ENCODE data around the gene EFNA5.
"Not testable (repeated sequence)": the region's sequence is repeated elsewhere in the genome, so short reads cannot be mapped to it uniquely, and the experiment has no call there.

The EFNA5 gene

GRCh38 chr5:107433646-107434045, 237.1 kb downstream of the EFNA5 start:
- H3K4me1 ChIP-seq (ENCODE audit: control insufficient read depth, insufficient read depth, low read length, unreplicated experiment): peaks cover 25% of the 10 kb centered on the region
- H3K27me3 ChIP-seq (ENCODE audit: insufficient read depth, low read length); H3K4me3 ChIP-seq (ENCODE audit: low read depth, low read length); H3K36me3 ChIP-seq (ENCODE audit: insufficient read depth, low read length); H2AFZ ChIP-seq (ENCODE audit: low read length, unreplicated experiment); H3K27ac ChIP-seq (ENCODE audit: low read depth, low read length): not testable (repeated sequence)
- H3K79me2 ChIP-seq (ENCODE audit: control insufficient read depth, insufficient read depth, low read length, unreplicated experiment): peaks cover 18% of the 10 kb centered on the region

- Histone ChIP-seq H3K4me3 (ENCODE audit: low read depth, low read length) (peak overlapping the region; percentile 25), H3K79me2 (ENCODE audit: control insufficient read depth, insufficient read depth, low read length, unreplicated experiment) (peaks cover 30% of the 10 kb centered on the region), H3K27ac (ENCODE audit: low read depth, low read length) (peak overlapping the region; percentile 33), H3K36me3 (ENCODE audit: insufficient read depth, low read length) (no peaks in the 10 kb centered on the region), H3K4me1 (ENCODE audit: control insufficient read depth, insufficient read depth, low read length, unreplicated experiment) (peaks cover 39% of the 10 kb centered on the region), H2AFZ (ENCODE audit: low read length, unreplicated experiment) (peak overlapping the region; percentile 21), H3K27me3 (ENCODE audit: insufficient read depth, low read length) (no peaks in the 10 kb centered on the region)
These were observed 238.7 kb downstream of the EFNA5 start for GRCh38 chr5:107431998-107432397.

GRCh38 chr5:107431536-107431935, 239.2 kb downstream of the EFNA5 start:
- Histone ChIP-seq H3K27me3 (ENCODE audit: insufficient read depth, low read length) (no peaks in the 10 kb centered on the region), H3K79me2 (ENCODE audit: control insufficient read depth, insufficient read depth, low read length, unreplicated experiment) (peaks cover 30% of the 10 kb centered on the region), H2AFZ (ENCODE audit: low read length, unreplicated experiment) (peak overlapping the region; percentile 21), H3K27ac (ENCODE audit: low read depth, low read length) (peak overlapping the region; percentile 33), H3K4me1 (ENCODE audit: control insufficient read depth, insufficient read depth, low read length, unreplicated experiment) (peaks cover 44% of the 10 kb centered on the region), H3K36me3 (ENCODE audit: insufficient read depth, low read length) (no peaks in the 10 kb centered on the region), H3K4me3 (ENCODE audit: low read depth, low read length) (peak overlapping the region; percentile 25)

GRCh38 chr5:107430071-107430625, 240.6 kb downstream of the EFNA5 start:
- no peak overlapping the region for H2AFZ ChIP-seq (ENCODE audit: low read length, unreplicated experiment)
- peaks cover 30% of the 10 kb centered on the region for H3K79me2 ChIP-seq (ENCODE audit: control insufficient read depth, insufficient read depth, low read length, unreplicated experiment)
- no peaks in the 10 kb centered on the region for H3K36me3 ChIP-seq (ENCODE audit: insufficient read depth, low read length)
- H3K4me1 ChIP-seq (ENCODE audit: control insufficient read depth, insufficient read depth, low read length, unreplicated experiment): peaks cover 56% of the 10 kb centered on the region
- no peaks in the 10 kb centered on the region for H3K27me3 ChIP-seq (ENCODE audit: insufficient read depth, low read length)
- peak overlapping the region; percentile 53 for H3K27ac ChIP-seq (ENCODE audit: low read depth, low read length)
- H3K4me3 ChIP-seq (ENCODE audit: low read depth, low read length): peak overlapping the region; percentile 67

GRCh38 chr5:107428303-107428813, 242.4 kb downstream of the EFNA5 start:
- H3K4me3 ChIP-seq (ENCODE audit: low read depth, low read length): peak overlapping the region; percentile 23; the same call in 1 of the 2 replicates
- peaks cover 30% of the 10 kb centered on the region for H3K79me2 ChIP-seq (ENCODE audit: control insufficient read depth, insufficient read depth, low read length, unreplicated experiment)
- peak overlapping the region; percentile 0; the same call in 1 of the 2 replicates for H3K27ac ChIP-seq (ENCODE audit: low read depth, low read length)
- peak overlapping the region; percentile 53 for H2AFZ ChIP-seq (ENCODE audit: low read length, unreplicated experiment)
- no peaks in the 10 kb centered on the region for H3K36me3 ChIP-seq (ENCODE audit: insufficient read depth, low read length)
- H3K27me3 ChIP-seq (ENCODE audit: insufficient read depth, low read length): no peaks in the 10 kb centered on the region
- peaks cover 70% of the 10 kb centered on the region for H3K4me1 ChIP-seq (ENCODE audit: control insufficient read depth, insufficient read depth, low read length, unreplicated experiment)

- no peak overlapping the region for H2AFZ ChIP-seq (ENCODE audit: low read length, unreplicated experiment)
- peaks cover 27% of the 10 kb centered on the region for H3K79me2 ChIP-seq (ENCODE audit: control insufficient read depth, insufficient read depth, low read length, unreplicated experiment)
- peaks cover 73% of the 10 kb centered on the region for H3K4me1 ChIP-seq (ENCODE audit: control insufficient read depth, insufficient read depth, low read length, unreplicated experiment)
- no peaks in the 10 kb centered on the region for H3K36me3 ChIP-seq (ENCODE audit: insufficient read depth, low read length)
- no peak overlapping the region for H3K4me3 ChIP-seq (ENCODE audit: low read depth, low read length)
- no peaks in the 10 kb centered on the region for H3K27me3 ChIP-seq (ENCODE audit: insufficient read depth, low read length)
- peak overlapping the region; percentile 95 for H3K27ac ChIP-seq (ENCODE audit: low read depth, low read length)
These were observed 243.9 kb downstream of the EFNA5 start for GRCh38 chr5:107426872-107427271.

GRCh38 chr5:107426209-107426608, 244.5 kb downstream of the EFNA5 start:
- H3K79me2 ChIP-seq (ENCODE audit: control insufficient read depth, insufficient read depth, low read length, unreplicated experiment): peaks cover 24% of the 10 kb centered on the region

GRCh38 chr5:107425541-107426031, 245.2 kb downstream of the EFNA5 start:
- Histone ChIP-seq H3K27ac (ENCODE audit: low read depth, low read length) (peak overlapping the region; percentile 95), H3K4me1 (ENCODE audit: control insufficient read depth, insufficient read depth, low read length, unreplicated experiment) (peaks cover 62% of the 10 kb centered on the region), H3K79me2 (ENCODE audit: control insufficient read depth, insufficient read depth, low read length, unreplicated experiment) (peaks cover 19% of the 10 kb centered on the region), H3K27me3 (ENCODE audit: insufficient read depth, low read length) (no peaks in the 10 kb centered on the region), H2AFZ (ENCODE audit: low read length, unreplicated experiment) (no peak overlapping the region), H3K36me3 (ENCODE audit: insufficient read depth, low read length) (no peaks in the 10 kb centered on the region), H3K4me3 (ENCODE audit: low read depth, low read length) (peak overlapping the region; percentile 18; the same call in 1 of the 2 replicates)

More at GRCh38 chr5:107426209-107426608, 244.5 kb downstream of the EFNA5 start:
- Histone ChIP-seq H3K27ac (ENCODE audit: low read depth, low read length) (peak overlapping the region; percentile 95), H3K4me3 (ENCODE audit: low read depth, low read length) (peak overlapping the region; percentile 18; the same call in 1 of the 2 replicates), H2AFZ (ENCODE audit: low read length, unreplicated experiment) (no peak overlapping the region), H3K4me1 (ENCODE audit: control insufficient read depth, insufficient read depth, low read length, unreplicated experiment) (peaks cover 67% of the 10 kb centered on the region), H3K36me3 (ENCODE audit: insufficient read depth, low read length) (no peaks in the 10 kb centered on the region), H3K27me3 (ENCODE audit: insufficient read depth, low read length) (no peaks in the 10 kb centered on the region)

GRCh38 chr5:107424491-107424890, 246.2 kb downstream of the EFNA5 start:
- Histone ChIP-seq H2AFZ (ENCODE audit: low read length, unreplicated experiment) (no peak overlapping the region), H3K27me3 (ENCODE audit: insufficient read depth, low read length) (no peaks in the 10 kb centered on the region), H3K4me3 (ENCODE audit: low read depth, low read length) (no peak overlapping the region), H3K4me1 (ENCODE audit: control insufficient read depth, insufficient read depth, low read length, unreplicated experiment) (peaks cover 59% of the 10 kb centered on the region), H3K79me2 (ENCODE audit: control insufficient read depth, insufficient read depth, low read length, unreplicated experiment) (peaks cover 15% of the 10 kb centered on the region), H3K27ac (ENCODE audit: low read depth, low read length) (peak overlapping the region; percentile 95), H3K36me3 (ENCODE audit: insufficient read depth, low read length) (no peaks in the 10 kb centered on the region)

GRCh38 chr5:107422494-107422893, 248.2 kb downstream of the EFNA5 start:
- Histone ChIP-seq H3K27me3 (ENCODE audit: insufficient read depth, low read length) (no peaks in the 10 kb centered on the region), H3K27ac (ENCODE audit: low read depth, low read length) (no peak overlapping the region), H3K4me3 (ENCODE audit: low read depth, low read length) (no peak overlapping the region), H3K4me1 (ENCODE audit: control insufficient read depth, insufficient read depth, low read length, unreplicated experiment) (peaks cover 51% of the 10 kb centered on the region), H3K79me2 (ENCODE audit: control insufficient read depth, insufficient read depth, low read length, unreplicated experiment) (peaks cover 4% of the 10 kb centered on the region), H2AFZ (ENCODE audit: low read length, unreplicated experiment) (no peak overlapping the region), H3K36me3 (ENCODE audit: insufficient read depth, low read length) (no peaks in the 10 kb centered on the region)

GRCh38 chr5:107419498-107419897, 251.2 kb downstream of the EFNA5 start:
- Histone ChIP-seq H3K27me3 (ENCODE audit: insufficient read depth, low read length) (no peaks in the 10 kb centered on the region), H3K79me2 (ENCODE audit: control insufficient read depth, insufficient read depth, low read length, unreplicated experiment) (no peaks in the 10 kb centered on the region), H3K4me3 (ENCODE audit: low read depth, low read length) (no peak overlapping the region), H2AFZ (ENCODE audit: low read length, unreplicated experiment) (no peak overlapping the region), H3K36me3 (ENCODE audit: insufficient read depth, low read length) (no peaks in the 10 kb centered on the region), H3K4me1 (ENCODE audit: control insufficient read depth, insufficient read depth, low read length, unreplicated experiment) (peaks cover 27% of the 10 kb centered on the region), H3K27ac (ENCODE audit: low read depth, low read length) (no peak overlapping the region)

All from ACC112 (cell line).